HTR-8/SVneo (cell line): ENCODE data around the gene CYP26A1.

Experiments
- DNase-seq: peaks from one replicate; pipeline ENCODE4 v3.0.0; 2011; ENCODE audit warnings: low spot score, mixed read lengths; ENCODE audit not compliant: insufficient read length
- FAIRE-seq: peaks from 2 replicates; lab custom pipeline; 2011; peaks lifted over from hg19 to GRCh38; lab: Jason Lieb, UNC

CYP26A1 gene

DNA sequence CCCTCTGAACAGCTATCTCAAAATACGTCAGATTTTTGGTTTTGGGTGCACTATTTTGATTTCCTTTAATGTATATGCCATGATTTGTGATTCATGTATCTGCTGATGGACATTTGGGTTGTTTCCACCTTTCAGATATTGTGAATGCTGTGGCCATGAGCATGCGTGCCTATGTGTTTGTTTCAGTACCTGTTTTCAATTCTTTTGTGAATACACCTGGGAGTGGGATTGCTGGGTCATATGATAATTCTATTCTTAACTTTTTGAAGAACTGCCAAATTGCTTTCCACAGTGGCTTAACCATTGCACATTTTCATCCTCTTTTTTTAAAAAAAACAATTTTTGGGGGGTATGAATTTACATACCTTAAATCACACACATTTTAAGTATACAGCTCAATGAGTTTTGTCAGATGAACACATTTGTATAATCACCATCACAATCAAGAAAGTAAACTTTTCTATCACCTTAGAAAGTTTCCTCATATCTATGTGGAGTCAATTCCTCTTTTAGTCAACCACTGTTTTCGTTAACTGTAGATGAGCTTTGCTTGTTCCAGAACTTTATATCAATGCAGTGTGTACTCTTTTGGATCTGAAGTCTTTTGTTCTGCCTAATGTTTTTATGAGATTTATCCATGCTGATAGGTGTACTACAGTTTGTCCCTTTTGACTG, 36.9 kb downstream of the CYP26A1 start:
- no peak for FAIRE-seq

DNA sequence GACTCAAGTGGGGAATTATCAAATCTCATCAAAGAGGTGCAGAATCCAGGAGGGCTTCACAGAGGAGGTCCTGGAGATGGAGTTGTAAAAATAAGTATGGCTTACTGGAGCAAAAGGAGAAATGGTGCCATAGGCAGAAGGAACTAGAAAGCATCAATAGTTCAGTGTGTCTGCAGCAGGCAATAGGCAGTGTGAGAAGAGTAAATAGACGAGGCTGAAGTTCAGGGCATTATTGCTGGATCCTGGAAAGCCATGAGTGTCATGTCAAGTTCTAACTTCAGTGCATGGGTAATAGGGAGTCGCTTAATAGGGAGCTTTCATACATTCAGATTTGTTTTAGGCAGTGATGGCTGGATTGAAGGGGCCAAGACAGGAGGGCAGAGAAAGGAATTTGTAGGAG, 39.3 kb downstream of the CYP26A1 start:
- FAIRE-seq: no peak
- no peak for DNase-seq

More for the DNA sequence above, 36.9 kb downstream of the CYP26A1 start:
- DNase-seq: no peak

DNA sequence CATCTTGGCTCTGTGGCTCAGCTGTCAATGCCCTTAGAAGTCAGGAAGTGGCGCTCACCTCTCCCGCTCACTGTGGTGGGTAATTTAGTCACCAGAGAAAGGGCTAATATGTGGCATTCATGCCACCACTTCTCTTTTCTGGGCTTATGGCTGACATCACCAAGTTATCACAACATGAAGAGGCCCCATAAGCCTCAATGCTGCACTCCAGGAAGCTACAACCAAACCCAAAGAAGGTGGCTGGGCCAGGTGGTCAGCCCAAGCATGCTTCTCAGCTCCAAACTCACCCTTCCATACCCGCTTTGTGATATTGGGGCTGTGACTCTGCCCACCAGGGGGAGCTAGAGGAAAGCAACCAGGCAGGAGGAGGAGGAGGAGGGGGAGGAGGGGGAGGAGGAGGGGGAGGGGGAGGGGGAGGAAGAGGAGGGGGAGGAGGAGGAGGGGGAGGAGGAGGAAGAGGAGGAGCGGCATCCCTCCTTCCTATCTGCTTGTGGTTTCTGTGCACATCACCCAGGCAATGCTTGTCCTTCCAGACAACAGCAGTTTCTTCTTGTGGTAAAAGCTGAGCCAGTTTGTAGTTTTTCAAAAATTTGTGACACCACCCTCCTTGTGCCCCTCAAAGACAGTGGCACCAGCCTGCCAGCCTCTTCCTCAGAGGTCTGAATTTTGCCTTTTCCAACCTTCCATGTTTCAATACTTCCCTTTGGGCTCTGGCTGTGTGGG, 42.1 kb downstream of the CYP26A1 start:
- FAIRE-seq: peak; percentile 26
- DNase-seq: peak; percentile 45

DNA sequence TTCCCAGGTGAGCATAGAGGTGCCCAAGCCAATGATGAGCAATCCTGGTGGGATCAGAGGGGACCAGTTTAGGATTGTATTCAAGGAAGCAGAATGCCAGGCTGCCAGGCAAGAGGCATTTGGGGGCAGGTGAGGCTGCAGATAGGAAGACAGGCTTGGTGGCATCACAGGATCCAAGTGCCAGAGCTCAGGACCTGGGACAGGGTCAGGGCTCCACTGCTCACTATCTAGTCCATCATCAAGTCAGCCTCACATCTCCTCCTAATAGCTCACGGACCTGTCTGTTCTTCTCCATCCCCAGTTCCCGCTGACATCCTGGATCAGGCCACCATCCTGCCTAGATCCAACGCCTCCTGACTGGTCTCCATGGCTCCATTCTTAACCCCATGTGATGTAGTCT, 47.6 kb downstream of the CYP26A1 start:
- FAIRE-seq: no peak
- DNase-seq: no peak

DNA sequence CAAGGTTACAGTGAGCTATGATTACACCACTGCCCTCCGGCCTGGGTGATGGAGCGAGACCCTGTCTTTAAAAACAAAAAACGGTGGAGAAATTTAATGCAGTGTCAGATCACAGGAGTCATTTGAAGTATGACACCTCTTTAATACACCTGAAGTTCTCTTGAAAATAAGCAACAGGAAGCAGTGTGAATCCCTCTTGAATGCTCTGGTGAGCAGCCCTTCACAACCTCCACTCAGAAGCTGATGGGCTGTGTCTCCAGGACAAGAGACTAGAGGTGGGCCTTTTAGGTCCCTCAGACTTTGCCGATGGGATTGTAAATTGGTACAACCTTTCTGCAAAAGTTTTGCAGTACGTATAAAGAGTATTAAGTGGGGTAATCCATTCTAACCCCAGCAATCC, 50.1 kb downstream of the CYP26A1 start:
- FAIRE-seq: no peak
- DNase-seq: no peak

DNA sequence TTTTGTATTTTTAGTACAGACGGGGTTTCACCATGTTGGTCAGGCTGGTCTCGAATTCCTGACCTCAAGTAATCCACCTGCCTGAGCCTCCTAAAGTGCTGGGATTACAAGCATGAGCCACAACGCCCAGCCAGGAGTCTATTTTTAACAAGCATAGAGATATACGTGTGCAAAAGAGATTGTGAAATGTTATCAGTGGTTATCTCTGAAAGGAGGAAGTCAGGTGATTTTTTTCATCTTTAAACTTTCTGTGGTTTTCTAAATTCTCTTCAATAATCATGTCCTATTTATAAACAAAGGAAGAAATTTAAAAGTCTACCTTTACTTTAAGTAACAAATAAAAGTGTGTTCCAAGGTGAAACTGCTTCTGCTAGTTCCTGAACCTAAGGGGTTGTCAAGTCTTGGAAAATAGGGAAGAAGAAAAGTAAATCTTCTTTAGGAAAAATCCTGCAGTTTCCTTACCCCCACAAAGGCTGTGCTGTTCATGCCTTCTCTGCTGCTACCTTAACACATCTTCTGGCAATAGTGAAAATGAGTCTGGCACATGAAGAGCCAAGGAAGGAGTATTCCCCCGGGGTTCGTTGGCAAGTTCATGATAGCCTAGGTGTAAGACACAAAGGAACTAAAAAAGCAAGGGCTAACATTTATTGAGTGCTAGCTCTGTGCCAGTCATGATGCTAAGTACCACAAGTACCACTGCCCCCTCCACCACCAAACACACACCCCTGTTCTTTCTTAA, 51.1 kb downstream of the CYP26A1 start:
- no peak for DNase-seq
- no peak for FAIRE-seq

DNA sequence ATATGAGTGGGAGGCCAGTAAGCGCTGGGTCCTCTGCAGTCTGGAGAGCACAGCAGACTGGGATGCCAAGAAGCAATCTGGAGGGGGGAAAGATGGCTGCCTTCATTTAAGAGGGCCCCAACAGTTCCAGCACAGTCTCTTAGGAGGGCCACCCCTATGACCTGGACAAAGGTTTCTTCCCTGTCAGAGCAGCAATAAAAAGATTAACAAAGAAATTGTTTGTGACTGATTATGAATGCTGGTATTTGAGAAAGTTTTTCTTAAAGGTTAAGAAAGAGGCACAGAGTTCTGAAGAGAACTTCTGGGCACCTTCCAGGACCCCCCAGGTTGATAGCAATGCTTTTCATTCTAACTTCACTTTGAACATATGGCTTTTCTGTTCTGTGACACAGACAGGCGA, 52.3 kb downstream of the CYP26A1 start:
- FAIRE-seq (no peak), DNase-seq (no peak)

DNA sequence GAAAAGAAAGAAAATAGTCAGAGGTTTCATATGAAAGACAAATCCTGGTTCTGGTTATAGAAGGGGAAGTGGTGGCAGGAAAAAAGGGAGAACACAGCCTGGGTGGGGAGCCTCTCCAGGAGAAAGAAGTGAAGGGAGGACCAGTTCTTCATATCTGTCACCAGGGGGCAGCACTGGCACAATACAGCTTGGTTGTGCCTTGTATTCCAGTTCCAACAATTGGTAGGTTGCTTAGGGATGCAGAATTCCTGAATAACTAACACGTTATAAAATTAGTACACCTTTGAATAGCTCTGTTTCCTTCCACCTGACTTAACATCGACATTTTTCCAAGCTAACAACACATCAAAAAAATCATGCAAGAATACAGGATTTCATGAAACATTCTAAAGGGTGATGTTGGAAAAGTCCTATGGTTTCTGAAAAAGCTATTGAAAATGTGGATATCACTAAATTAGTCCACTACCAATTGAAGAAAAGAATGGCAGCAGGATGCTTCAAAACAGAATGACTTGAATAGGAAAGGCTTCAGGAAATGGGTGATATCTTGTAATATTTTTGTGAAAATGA, 52.9 kb downstream of the CYP26A1 start:
- DNase-seq (no peak), FAIRE-seq (no peak)
